Measurements from ENCODE around the gene LCNL1. TPM values are rescaled to one million over a fixed set of nuclear protein-coding genes. Genes with fewer than 3 reads are reported as not detected.

LCNL1 gene
- total and polyA plus RNA-seq, 2 of the 13 experiments (the other 11 are each of a cell fraction or from before 2014, with no cell fraction given) = not detected

DNA sequence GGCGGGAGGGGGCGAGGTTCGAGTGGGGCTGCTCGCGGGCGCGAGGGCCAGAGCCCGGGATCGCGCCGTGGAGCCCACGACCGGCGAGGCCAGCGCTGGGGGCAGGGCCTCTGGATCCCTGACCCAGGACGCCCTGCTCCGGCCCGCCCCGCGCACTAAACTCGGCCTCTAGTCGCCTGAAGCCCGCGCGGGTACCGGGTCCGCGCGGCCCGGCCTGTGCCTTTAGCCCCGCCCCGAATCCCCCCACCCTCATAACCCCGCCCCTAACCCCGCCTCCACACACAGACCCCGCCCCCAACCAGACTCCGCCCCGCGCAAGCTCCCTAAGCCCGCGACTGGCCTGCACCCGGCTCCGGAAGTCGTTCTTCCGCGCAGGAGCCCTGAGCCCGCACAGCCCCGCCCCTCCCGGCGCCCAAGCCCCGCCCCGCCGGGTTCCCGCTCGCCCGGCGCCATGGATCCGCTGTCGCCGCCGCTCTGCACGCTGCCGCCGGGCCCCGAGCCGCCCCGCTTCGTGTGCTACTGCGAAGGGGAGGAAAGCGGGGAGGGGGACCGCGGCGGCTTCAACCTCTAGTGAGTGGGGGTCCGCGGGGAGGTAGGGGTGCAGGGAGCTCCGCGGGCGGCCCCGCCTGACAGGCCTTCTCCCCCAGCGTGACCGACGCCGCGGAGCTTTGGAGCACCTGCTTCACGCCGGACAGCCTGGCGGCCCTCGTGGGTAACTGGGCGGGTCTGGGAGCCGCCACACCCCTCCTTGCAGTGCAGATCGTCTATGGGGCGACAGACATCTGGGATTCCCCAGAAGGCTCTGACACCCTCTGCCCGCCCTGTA, 9.4 kb downstream of the LCNL1 start, which contains the start of gene PAXX (continued):
- TF ChIP-seq, protein P1, sequence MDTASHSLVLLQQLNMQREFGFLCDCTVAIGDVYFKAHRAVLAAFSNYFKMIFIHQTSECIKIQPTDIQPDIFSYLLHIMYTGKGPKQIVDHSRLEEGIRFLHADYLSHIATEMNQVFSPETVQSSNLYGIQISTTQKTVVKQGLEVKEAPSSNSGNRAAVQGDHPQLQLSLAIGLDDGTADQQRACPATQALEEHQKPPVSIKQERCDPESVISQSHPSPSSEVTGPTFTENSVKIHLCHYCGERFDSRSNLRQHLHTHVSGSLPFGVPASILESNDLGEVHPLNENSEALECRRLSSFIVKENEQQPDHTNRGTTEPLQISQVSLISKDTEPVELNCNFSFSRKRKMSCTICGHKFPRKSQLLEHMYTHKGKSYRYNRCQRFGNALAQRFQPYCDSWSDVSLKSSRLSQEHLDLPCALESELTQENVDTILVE (CRISPR knock-in tag; IDR thresholded peaks at IDR 0.05) = peak; percentile 33; the same call in 1 of the 2 replicates
- TF ChIP-seq ZNF136 (CRISPR knock-in tag; IDR thresholded peaks at IDR 0.05; ENCODE audit: low read depth) (no peak), MAZ (IDR thresholded peaks at IDR 0.05; ENCODE audit: borderline replicate concordance, low read depth, low read length) (no peak), MAZ (CRISPR knock-in tag; IDR thresholded peaks at IDR 0.05; ENCODE audit: low read depth) (peak; percentile 29; the same call in 1 of the 2 replicates), ATRX (CRISPR knock-in tag; IDR thresholded peaks at IDR 0.05; ENCODE audit: borderline replicate concordance) (no peak), RORA (CRISPR knock-in tag; IDR thresholded peaks at IDR 0.05) (no peak), CENPT (CRISPR knock-in tag; IDR thresholded peaks at IDR 0.05; ENCODE audit: low read depth) (0 out of 2 replicates have a peak, but pooled peaks have one; percentile 36), ISL2 (CRISPR knock-in tag; IDR thresholded peaks at IDR 0.05) (no peak), DNMT1 (CRISPR knock-in tag; IDR thresholded peaks at IDR 0.05) (no peak), ZBTB1 (CRISPR knock-in tag; IDR thresholded peaks at IDR 0.05; ENCODE audit: borderline replicate concordance) (no peak), ZBTB14 (CRISPR knock-in tag; IDR thresholded peaks at IDR 0.05) (no peak), KDM6A (CRISPR knock-in tag; IDR thresholded peaks at IDR 0.05; ENCODE audit: low read depth) (no peak), ZNF34 (CRISPR knock-in tag; IDR thresholded peaks at IDR 0.05; ENCODE audit: borderline replicate concordance) (no peak), ZFP62 (CRISPR knock-in tag; IDR thresholded peaks at IDR 0.05) (no peak), NFKB2 (CRISPR knock-in tag; IDR thresholded peaks at IDR 0.05; ENCODE audit: borderline replicate concordance) (no peak), ZNF720 (CRISPR knock-in tag; IDR thresholded peaks at IDR 0.05) (no peak), ZNF761 (CRISPR knock-in tag; conservative IDR thresholded peaks at IDR 0.05) (no peak), RARA (CRISPR knock-in tag; IDR thresholded peaks at IDR 0.05) (no peak), TGIF2 (CRISPR knock-in tag; IDR thresholded peaks at IDR 0.05) (no peak), HNF4A (CRISPR knock-in tag; IDR thresholded peaks at IDR 0.05) (no peak), FOXC1 (CRISPR knock-in tag; IDR thresholded peaks at IDR 0.05; ENCODE audit: borderline replicate concordance) (no peak), ZNF235 (CRISPR knock-in tag; IDR thresholded peaks at IDR 0.05; ENCODE audit: borderline replicate concordance) (no peak), SMAD1 (CRISPR knock-in tag; IDR thresholded peaks at IDR 0.05; ENCODE audit: borderline replicate concordance, low read depth) (no peak), USF2 (IDR thresholded peaks at IDR 0.05; ENCODE audit: low read depth, low read length) (no peak), USF2 (CRISPR knock-in tag; IDR thresholded peaks at IDR 0.05; ENCODE audit: borderline replicate concordance) (no peak), ZNF766 (CRISPR knock-in tag; IDR thresholded peaks at IDR 0.05; ENCODE audit: borderline replicate concordance) (0 out of 2 replicates have a peak, but pooled peaks have one; percentile 77), KDM1A (CRISPR knock-in tag; IDR thresholded peaks at IDR 0.05) (no peak), ZNF30 (CRISPR knock-in tag; IDR thresholded peaks at IDR 0.05) (0 out of 2 replicates have a peak, but pooled peaks have one; percentile 35)
